GM19452 (cell line): Measurements from ENCODE around the gene TENM3.
A peak's percentile ranks its signal among the peaks of the same experiment; 100 is the strongest.

Experiments
- ATAC-seq: cut with Tn5 transposase; IDR thresholded peaks from one replicate; pipeline ENCODE4 v1.9.1; 2021; ENCODE audit not compliant: unreplicated experiment

The TENM3 gene

GRCh38 chr4:182447767-182448280 is 204.6 kb downstream of the TENM3 start:
- ATAC-seq = no peak

GRCh38 chr4:182448281-182449151 is 205.3 kb downstream of the TENM3 start:
- ATAC-seq = peak; percentile 82

GRCh38 chr4:182449186-182449929 is 206.2 kb downstream of the TENM3 start:
- no peak for ATAC-seq

- no peak for ATAC-seq
Observed at GRCh38 chr4:182449930-182450439, 206.8 kb downstream of the TENM3 start.

- no peak for ATAC-seq
Observed at GRCh38 chr4:182451441-182451840, 208.2 kb downstream of the TENM3 start.

- no peak for ATAC-seq
Observed at GRCh38 chr4:182453830-182454229, 210.6 kb downstream of the TENM3 start.

- ATAC-seq = no peak
Observed at GRCh38 chr4:182454440-182455013, 211.3 kb downstream of the TENM3 start.

- ATAC-seq = no peak
Observed at GRCh38 chr4:182465114-182465513, 221.9 kb downstream of the TENM3 start.

- ATAC-seq = no peak
Observed at GRCh38 chr4:182465979-182466378, 222.8 kb downstream of the TENM3 start.

GRCh38 chr4:182470215-182470614 is 227.0 kb downstream of the TENM3 start:
- no peak for ATAC-seq

GRCh38 chr4:182475539-182475938 is 232.3 kb downstream of the TENM3 start:
- no peak for ATAC-seq

- peak; percentile 72 for ATAC-seq
Observed at GRCh38 chr4:182478475-182478874, 235.3 kb downstream of the TENM3 start.

- no peak for ATAC-seq
Observed at GRCh38 chr4:182483685-182484084, 240.5 kb downstream of the TENM3 start.

GRCh38 chr4:182486881-182487280 is 243.7 kb downstream of the TENM3 start:
- ATAC-seq = no peak

- no peak for ATAC-seq
Observed at GRCh38 chr4:182488896-182489295, 245.7 kb downstream of the TENM3 start.

GRCh38 chr4:182489607-182490006 is 246.4 kb downstream of the TENM3 start:
- no peak for ATAC-seq

GRCh38 chr4:182491719-182492118 is 248.5 kb downstream of the TENM3 start:
- ATAC-seq = peak; percentile 19

- ATAC-seq = peak; percentile 59
Observed at GRCh38 chr4:182492423-182492822, 249.2 kb downstream of the TENM3 start.

GRCh38 chr4:182493377-182493776 is 250.2 kb downstream of the TENM3 start:
- ATAC-seq = no peak

- ATAC-seq = no peak
Observed at GRCh38 chr4:182494103-182494502, 250.9 kb downstream of the TENM3 start.

GRCh38 chr4:182495031-182495430 is 251.8 kb downstream of the TENM3 start:
- no peak for ATAC-seq
